ENCODE data around the gene OR7G1. TPM values are rescaled to one million over a fixed set of nuclear protein-coding genes. Genes with fewer than 3 reads are reported as not detected.

OR7G1 gene
- not detected for total RNA-seq
- long read RNA-seq: 0 reads

GRCh38 chr19:9115307-9115813 lies at the start of gene OR7G1:
OR7G1 (minus strand) TSS chr19:9115763; CDS start chr19:9115763, 0 bp downstream.
- TF ChIP-seq CTCF (IDR thresholded peaks at IDR 0.05; ENCODE audit: borderline replicate concordance): no peak
- Histone ChIP-seq H3K9me3 (replicated peaks) (peaks cover 3% of the 10 kb centered on the region), H3K36me3 (no peaks in the 10 kb centered on the region), H3K27me3 (ENCODE audit: low read depth) (peaks cover 93% of the 10 kb centered on the region), H3K4me1 (no peaks in the 10 kb centered on the region), H3K4me3 (no peak within 1 kb of the TSS), H3K27ac (replicated peaks) (no peak within 1 kb of the TSS)
- intact Hi-C loops (cut with micrococcal nuclease): no loop called here
- no peak for DNase-seq

GRCh38 chr19:9165261-9165660 lies 49.7 kb upstream of the OR7G1 start:
- no peak for TF ChIP-seq CTCF (IDR thresholded peaks at IDR 0.05; ENCODE audit: borderline replicate concordance)
- Histone ChIP-seq H3K36me3 (peaks cover 40% of the 10 kb centered on the region), H3K27ac (replicated peaks) (no peak overlapping the region), H3K27me3 (ENCODE audit: low read depth) (no peaks in the 10 kb centered on the region), H3K4me3 (no peak overlapping the region), H3K9me3 (replicated peaks) (peaks cover 27% of the 10 kb centered on the region), H3K4me1 (no peaks in the 10 kb centered on the region)
- no peak for DNase-seq
- intact Hi-C loops (cut with micrococcal nuclease): no loop called here

GRCh38 chr19:9161427-9161826 lies 45.9 kb upstream of the OR7G1 start:
- no peak for DNase-seq
- intact Hi-C loops (cut with micrococcal nuclease): no loop called here
- no peak for TF ChIP-seq CTCF (IDR thresholded peaks at IDR 0.05; ENCODE audit: borderline replicate concordance)

GRCh38 chr19:9159891-9160290 lies 44.3 kb upstream of the OR7G1 start:
- Histone ChIP-seq H3K27me3 (ENCODE audit: low read depth) (no peaks in the 10 kb centered on the region), H3K4me1 (no peaks in the 10 kb centered on the region), H3K4me3 (no peak overlapping the region), H3K27ac (replicated peaks) (no peak overlapping the region), H3K36me3 (peaks cover 94% of the 10 kb centered on the region), H3K9me3 (replicated peaks) (peaks cover 47% of the 10 kb centered on the region)
- intact Hi-C loops (cut with micrococcal nuclease): no loop called here
- no peak for DNase-seq
- no peak for TF ChIP-seq CTCF (IDR thresholded peaks at IDR 0.05; ENCODE audit: borderline replicate concordance)

More at GRCh38 chr19:9161427-9161826, 45.9 kb upstream of the OR7G1 start:
- Histone ChIP-seq H3K27ac (replicated peaks) (no peak overlapping the region), H3K4me3 (no peak overlapping the region), H3K27me3 (ENCODE audit: low read depth) (no peaks in the 10 kb centered on the region), H3K9me3 (replicated peaks) (peaks cover 36% of the 10 kb centered on the region), H3K36me3 (peaks cover 78% of the 10 kb centered on the region), H3K4me1 (no peaks in the 10 kb centered on the region)

GRCh38 chr19:9156304-9156703 lies 40.7 kb upstream of the OR7G1 start:
- DNase-seq: no peak
- Histone ChIP-seq H3K27me3 (ENCODE audit: low read depth) (no peaks in the 10 kb centered on the region), H3K27ac (replicated peaks) (no peak overlapping the region), H3K9me3 (replicated peaks) (peaks cover 61% of the 10 kb centered on the region), H3K36me3 (peaks cover 90% of the 10 kb centered on the region), H3K4me3 (no peak overlapping the region), H3K4me1 (no peaks in the 10 kb centered on the region)
- TF ChIP-seq CTCF (IDR thresholded peaks at IDR 0.05; ENCODE audit: borderline replicate concordance): no peak
- intact Hi-C loops (cut with micrococcal nuclease): no loop called here
